ENCODE measurements around the gene CNKSR3.

The CNKSR3 gene

DNA sequence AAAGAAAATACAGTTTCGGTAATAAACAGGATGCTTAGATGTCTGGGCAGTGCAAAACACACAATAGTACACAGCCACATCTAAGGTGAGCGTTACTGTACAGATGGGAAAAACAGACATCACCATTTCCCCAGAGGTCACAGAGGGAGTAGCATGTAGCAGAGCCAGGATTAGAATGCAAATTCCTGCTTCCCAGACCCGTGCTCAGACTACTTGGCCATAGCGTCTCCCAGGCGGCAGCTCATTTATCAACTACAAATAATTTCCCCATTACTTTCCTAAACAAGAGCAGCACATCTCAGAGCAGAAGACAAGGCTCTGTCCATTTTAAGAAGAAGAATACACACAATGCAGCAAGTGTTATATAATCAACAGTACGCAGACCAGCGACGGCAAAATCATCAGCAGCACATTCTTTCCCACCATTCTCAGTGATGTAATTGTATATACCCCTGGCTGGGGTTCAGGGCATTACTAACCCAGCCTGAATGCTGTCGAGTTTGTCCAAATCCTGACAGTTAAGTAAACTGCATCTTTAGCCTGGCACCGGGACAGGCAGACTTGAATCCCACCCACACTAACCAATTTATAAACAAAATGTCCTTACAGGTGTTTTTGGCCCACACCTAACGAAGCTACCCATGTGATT, 61.9 kb downstream of the CNKSR3 start:
- peak; percentile 75 for DNase-seq

DNA sequence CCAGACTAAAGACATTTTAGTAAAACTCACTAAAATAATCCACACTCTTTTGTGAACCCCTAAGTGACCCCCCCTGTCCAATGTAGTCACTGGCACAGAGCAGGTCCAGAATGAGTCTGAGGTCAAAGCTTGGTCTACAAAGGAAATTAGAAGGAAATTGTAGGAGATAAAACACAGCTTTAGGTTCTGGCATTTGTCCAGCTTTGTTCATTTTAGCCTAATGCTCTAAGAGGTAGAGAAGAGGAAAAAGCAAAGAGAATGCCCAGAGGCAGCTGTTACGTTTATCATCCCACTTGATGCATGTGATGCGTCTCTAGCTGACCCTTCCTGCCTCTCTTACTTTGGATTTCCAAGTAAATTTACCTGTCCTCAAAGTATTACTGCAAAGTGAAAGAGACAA, 62.5 kb downstream of the CNKSR3 start:
- DNase-seq: no peak

DNA sequence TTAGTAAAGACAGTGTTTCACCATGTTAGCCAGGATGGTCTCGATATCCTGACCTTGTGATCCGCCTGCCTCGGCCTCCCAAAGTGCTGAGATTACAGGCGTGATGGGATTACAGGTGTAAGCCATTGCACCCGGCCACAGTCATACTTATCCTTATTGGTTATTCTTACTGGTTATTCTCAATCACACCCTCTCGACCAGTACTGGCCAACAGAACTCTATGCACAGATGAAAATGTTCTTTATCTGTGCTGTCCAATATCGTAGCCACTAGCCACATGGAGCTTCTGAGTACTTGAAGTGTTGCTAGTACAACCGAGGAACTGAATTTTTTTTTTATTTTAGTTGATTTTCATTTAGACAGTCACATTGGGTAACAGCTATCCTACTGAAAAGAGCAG, 63.5 kb downstream of the CNKSR3 start:
- no peak for DNase-seq

DNA sequence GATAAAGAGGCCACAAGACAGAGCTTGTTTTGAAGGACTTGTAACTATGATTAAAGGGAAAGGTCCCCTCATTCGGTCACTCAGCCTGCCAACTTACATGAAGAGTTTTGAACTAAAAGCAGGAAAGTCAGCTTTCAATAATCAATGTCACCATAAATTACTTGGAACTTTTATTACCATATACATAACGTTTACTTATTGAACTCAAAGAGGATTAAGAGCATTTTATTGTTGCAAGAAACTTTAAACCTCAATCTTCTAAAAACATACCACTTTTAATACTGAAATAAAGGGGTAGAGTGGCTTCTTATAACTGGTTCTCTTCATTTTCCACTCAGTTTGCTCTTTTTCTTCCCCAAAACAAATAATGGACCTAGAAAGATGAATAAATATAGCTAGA, 65.1 kb downstream of the CNKSR3 start:
- no peak for DNase-seq

DNA sequence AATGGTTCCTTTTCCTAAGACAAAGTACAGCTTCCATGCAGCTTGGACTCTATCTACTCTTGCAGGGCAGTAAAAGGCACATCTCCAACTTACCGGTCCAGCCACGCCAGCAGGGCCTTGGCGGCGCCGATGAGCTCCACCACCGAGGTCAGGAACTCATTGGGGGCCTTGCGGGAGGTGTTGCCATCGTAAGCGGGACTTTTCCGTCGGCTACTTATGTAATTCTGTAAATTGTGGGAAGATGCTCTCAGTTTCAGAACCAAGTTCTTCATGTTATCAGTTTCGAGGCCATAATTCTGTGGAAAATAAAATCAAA, 68.5 kb downstream of the CNKSR3 start:
- DNase-seq: no peak

DNA sequence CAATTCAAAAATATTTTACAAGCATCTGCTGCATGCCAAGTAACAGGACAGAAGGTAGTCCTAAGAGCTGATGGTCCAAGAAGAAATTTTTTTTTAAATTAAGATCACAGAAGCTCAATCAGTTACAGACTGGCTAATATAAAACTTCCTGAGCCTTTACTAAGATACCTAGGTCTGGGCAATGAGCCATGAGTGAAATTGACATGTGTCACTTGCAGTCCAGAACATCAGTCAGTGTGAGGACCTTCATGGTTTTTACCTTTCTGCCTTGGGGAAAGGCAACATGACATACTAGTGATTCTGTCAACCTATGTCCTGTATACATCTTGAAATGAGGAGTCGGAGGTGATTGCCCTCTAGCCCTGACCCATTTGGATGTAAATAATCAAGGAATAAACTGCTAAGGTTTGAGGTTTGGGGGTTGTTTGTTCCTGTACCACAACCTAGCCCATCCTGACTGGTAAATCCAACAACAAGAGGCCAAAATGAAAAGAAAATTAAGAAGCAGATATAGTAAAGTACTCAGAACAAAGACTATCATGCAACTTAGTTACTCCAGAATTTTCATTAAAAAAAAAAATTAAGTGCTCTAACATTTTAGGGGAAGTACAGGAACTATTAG, 70.0 kb downstream of the CNKSR3 start:
- DNase-seq: no peak

DNA sequence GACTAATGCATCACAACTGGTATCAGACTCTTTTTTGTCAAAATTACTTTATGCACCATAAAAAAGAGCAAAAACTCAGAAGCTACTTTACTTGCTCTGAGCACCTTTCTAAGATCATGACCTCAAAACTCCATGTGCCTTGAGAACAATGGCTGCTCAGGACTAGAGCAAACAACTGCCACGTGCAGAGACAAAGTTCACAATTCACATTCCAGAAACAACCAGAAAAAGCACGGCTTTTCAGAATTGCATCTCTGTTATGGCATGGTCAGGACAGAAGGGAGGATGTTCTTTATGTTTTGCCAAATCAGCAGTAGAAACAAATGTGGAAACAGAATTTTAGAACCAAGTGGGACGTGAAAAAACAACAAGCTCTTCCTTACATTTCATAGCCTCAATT, 70.5 kb downstream of the CNKSR3 start:
- DNase-seq: no peak

DNA sequence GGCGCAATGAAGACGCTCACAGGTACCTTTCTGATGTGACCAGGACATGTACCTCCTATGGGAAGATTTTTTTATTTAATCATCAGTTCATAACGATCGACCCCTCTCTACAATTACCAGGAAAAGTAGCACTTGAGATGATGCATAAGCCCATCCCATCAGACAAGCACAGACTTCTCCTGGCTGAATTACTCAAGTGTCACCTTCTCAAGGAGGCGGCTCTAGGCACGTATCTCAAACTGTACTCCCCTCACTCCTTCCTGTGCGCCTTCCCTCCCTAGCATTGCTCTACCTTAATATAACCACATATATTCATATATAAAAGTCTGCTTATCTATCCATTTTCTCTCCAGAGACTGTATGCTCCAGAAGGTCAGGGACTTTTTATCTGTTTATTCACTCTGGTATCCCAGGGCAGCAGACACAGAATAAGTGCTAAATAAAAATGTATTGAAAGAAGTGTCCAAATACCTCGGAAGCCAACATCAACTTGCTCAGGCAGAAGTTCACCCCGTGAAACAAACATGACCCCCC, 71.5 kb downstream of the CNKSR3 start:
- DNase-seq: no peak

DNA sequence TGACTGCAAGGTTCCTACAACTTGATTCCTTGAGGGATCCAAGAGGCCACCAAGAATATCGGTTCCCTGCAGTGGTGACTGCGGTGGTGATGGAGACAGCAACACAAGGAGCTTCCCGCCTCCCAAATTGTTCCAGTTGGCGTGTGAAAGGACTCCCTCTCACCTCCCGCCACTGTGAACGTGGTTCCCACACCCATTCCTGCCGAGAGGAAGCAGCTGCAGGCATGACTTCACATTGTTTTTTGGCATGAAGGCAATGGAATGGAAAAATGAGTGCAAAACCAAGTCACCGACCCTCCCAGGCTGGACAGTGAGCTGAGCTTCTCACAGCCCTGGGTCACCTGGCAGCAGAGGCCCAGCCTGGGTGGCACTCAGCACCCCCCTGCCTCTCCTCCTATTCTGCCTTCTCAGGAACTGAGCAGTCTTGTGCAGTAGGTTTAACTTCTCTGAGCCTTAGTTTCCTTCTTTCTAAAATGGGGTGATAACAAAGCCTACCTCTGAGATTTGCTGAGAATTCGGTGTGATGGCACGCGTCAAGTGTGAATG, 75.0 kb downstream of the CNKSR3 start:
- DNase-seq: no peak

DNA sequence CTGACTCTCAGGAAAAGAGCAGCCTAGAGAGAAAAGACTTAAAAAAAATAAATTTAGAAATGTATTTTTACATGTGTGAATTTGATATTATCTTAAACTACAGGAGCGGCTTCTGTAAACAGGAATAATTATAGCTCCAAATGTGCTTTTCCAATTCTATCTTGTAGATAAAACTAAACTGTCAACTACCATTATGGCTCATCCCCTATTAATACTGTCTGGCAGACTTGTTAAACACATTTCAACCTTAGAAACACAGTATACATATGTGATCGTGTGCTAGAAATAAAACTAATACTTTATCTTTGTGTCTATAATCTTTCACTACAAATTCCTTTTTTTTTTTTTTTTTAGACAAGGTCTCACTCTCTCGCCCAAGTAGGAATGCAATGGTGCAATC, 75.8 kb downstream of the CNKSR3 start:
- no peak for DNase-seq

DNA sequence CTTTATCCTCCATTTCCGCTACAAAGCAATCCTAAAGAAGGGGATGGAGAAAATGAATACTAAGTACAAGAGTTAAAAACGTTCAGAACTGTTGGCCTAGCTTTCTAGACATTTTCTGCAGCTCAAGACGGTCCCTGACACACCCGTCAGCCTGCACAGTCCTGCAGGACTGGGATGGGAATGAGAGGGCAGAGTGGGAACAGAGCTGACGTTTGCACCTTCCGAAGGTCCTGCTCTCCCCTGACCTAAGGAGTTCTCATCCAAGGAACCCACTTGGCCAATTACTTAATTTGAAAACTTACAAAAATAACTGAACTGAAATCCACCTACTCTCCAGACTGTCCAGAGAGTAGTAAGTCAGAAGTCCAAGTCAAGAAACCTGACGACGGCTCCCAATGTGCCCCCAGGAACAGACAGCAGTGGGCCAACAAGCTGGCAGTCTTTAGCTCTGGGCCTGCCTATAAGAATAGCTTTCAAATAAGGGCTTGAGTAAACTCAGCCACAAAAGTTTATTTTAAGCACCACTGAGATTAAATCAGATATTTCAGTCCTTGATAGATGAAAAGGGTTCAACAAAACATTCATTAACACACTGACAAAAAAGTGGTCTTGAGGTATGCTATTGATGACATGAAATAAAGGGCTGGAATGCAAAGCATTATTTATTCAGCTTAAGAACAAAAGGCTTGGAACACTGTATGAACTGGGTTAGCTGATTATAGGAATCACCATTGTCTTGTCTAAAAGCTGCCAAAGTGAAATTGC, 76.8 kb downstream of the CNKSR3 start:
- DNase-seq: no peak

DNA sequence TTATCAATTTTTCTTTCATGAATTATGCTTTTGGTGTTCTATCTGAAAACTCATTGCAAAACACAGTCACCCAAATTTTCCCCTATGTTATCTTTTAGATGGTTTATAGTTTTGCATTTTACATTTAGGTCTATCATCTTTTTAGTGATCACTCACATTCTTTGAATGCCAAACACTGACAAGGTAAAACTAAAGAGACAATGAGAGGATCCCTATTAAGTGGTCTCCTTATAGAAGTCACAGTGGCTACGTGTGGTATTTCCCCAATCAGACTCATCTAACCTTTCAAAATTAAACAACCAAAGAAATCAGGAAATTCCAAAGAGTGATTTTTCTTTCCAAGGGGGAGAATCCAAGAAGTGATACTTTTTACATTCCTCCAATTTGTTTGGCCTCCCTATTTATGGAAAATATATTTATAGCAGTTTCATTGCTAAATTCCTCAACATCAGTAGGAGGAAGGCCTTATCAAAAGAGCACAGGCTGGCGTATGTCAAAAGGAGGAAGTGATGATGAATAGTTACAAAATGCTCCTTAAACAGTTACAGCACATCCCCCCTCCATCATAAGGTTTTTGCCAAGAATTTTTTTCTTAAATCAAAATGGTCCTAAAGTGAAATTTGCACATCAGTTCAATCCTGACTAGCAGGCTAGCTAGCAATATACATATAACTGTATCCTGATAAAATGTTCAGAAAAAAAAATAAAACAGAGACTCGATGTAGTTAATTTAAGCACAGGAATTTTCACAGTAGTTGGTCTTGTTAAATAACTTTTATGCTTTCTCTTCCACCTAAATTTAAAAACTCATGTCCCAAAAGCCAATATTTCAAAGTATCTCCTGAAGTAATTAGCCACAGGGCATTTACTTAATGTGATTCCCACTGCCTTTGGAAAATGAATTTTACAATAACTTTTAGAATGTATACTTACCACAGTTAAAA, 77.7 kb downstream of the CNKSR3 start:
- peak; percentile 56 for DNase-seq

DNA sequence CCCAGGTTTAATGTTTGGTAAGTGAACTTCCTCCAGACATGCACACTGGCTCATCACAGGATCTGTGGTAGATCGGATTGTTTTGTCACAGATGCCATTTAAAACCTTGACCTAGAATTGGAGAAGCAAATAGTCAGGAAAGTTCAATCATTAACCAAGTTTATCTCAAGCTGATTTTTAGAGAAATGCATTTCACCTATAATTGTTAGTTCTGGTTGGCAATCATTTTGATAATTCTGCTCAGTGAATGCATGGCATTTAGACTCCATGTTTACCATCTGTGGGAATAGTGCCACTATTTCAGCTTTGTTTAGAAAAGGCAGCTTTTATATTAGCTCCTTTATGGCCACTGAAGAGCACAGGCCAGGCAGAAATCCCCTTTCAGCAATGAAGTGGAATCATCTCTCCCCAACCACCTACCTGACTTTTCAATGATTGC, 80.0 kb downstream of the CNKSR3 start:
- no peak for DNase-seq

DNA sequence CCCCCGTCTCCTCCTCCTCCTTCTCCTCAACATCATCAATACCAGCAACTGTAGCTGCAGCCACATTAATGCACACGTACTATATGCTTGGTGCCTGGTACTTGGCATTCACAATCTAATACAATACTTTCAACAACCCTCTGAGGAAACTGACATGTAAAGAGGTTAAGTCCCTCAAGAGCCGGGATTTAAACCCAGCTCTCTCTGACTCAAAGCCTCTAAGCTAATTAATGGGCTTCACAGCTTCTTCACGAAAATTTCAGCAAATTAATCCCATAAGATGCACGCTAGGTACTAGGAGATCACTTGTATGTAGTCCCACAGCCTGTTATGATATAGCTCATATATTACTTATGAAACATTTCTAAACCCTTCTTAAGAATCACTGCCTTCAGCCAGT, 80.8 kb downstream of the CNKSR3 start:
- DNase-seq: no peak

DNA sequence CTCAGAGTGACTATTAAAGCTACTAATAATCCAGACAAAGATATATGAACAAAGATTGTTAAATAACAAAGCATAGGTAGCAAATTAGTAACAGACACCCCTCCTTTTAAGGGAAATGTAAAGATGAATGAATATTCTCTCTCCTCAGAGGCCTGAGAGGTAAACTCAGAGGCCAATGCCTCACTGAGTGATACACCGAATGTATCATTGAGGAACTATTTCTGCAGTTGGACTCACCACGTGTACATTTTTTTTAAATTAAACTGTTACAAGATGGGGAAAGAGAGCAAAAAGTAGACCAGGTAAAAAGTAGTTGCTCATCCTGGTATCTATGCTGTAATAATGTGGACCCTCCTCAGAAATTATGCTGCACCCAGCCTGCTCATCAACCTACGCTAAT, 81.6 kb downstream of the CNKSR3 start:
- peak; percentile 20 for DNase-seq

DNA sequence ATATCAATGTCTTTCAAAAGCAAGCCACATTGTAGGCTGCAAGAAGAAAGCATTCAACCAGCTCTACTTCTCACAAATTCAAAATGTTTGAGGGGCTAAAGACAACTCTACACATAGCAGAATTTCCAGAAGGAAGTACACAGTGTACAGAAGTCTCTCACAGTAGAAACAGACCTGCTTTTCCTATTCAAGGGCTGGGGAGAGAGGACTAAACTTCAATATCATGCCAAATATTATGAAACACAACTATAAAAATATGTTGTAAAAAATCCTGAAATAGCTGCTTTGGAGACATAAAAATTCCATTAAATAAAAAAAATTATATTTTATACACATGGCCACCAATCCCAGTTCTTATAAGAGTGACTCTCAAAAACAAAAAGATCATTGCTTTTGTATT, 83.0 kb downstream of the CNKSR3 start:
- no peak for DNase-seq

DNA sequence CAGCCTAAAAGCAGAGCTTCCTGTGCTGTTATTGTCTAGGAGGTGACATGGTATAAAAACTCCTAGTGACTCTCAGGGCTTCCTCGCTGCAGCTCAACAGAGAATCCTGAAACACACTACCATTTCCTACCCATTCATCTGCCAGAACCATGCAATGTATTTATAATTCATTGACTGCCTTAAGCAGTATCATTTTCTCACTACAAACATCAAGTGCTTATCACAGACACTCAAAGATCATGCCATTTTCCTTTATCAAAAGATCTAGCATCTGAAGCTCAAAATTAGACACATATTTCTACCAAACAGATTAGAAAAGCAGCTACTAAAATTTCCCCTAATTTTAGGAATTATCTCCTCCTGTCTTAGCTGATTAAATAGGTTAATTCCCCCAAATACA, 83.5 kb downstream of the CNKSR3 start:
- DNase-seq: no peak

DNA sequence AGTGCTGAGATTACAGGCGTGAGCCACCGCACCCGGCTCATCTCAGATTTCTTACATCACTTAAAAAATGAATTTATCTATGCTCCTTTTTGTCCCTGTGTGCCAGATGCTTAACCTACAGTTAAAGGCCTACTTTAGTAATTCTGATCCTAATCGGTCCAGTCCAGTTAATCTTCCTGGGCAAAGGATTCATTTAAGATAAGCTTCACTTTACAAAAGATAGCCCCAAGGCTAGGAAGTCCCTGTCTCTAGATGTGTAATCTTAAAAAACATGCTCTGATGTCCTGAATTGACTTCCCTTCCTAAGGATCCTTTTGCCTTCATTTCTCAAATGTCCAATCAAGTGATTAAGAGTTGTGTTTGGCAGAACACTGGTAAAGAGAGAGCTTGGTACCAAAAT, 85.5 kb downstream of the CNKSR3 start:
- no peak for DNase-seq

DNA sequence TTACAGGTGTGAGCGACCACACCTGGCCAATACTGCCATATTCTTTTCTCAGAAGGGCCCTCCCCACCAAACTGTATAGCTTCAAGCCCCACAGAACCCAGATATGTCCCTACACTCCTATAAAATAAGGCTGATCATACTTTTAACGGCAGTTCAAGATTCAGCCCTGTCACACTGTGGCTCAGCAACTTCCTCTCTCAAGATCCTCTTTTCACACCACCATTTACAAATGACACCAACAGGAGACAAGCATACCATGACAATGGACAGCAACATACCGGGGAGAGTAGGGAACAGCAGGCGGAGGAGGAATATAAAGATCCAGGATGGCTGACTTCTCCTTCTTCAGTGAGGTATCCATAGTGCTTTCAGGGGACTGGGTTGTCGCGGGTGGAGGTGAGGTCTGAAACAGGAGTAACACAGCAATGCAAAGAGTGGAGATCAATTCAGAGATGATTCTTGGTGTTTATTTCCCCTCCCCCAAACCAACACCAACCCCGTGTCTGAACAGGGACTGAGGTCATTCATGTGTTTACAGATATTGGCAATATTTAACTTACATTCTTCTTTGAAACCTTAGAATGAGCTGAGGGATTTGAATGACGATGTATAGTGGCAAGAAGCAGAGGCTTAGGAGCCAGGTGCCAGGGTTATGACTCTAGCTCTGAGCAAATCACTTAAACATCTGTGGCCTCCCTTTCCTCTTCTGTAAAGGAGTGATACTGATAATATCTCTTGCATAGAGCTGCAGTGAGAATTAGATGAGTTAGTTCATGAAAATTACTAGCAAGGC, 96.3 kb downstream of the CNKSR3 start:
- DNase-seq: peak; percentile 58

DNA sequence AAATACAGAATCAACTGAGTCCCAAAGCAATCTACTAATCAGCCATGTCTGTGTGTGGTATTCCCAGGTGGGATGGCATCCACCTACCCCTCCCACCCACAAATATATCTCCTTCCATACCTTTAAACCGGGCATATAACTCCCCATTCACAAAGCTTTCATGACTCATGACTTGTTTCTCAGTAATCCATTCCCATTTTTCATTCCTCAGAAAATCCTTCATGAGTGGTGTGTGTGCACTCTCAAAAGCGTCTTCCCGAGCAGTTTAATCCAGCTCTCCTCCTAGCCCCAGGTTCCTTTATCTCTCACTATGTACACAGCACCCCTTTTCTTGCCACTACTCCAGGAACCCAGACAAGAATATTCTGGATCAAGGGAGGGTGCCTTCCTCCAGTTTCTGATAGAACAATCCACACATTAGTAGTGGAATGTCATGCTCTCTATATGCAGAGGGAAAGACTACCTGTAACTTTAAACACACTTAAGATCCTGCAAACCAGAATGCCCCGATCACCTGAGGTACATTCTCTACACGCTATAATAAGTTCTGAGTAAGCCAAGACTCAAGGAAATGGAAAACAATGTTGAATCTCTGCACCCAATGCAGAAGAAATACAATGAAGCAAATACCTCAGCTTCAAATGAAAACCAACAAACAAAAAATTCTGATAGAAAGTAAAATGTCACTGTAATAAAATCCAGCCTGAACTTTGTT, 98.2 kb downstream of the CNKSR3 start:
- no peak for DNase-seq

DNA sequence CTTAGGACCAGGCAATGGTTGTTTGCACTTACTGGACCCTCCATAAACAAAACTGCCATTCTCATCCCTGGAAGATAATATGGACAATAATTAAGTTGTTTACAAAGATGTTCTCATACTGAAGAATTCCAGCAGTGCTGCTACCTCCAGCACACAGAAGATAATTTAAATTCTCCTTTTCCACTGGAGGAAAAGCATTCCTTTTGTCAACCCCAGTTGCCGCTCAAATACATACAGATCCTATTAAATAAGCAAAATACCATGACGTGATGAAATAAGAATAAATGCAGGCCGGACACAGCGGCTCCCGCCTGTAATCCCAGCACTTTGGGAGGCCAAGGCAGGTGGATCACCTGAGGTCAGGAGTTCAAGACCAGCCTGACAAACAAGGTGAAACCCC, 99.4 kb downstream of the CNKSR3 start:
- peak; percentile 8 for DNase-seq
